Endothelial cell of umbilical vein (primary cell): ENCODE data around the gene SMARCC1. TPM values are rescaled to one million over a fixed set of nuclear protein-coding genes. Genes with fewer than 3 reads are reported as not detected.

ENCODE experiments used
- BruUV-seq: library from RNA; stranded (reverse); fragments of 400-500 nt; replicated peaks from 2 replicates; lab custom pipeline; 2021; lab: Mats Ljungman, UMichigan
- CTCF ChIA-PET: fragments of 300-600, 350-600 bp; sonication (Branson Sonifier 250); formaldehyde crosslinking; loops from one replicate; lab custom pipeline; 2021; ENCODE audit warnings: antibody characterized with exemption, inconsistent platforms; lab: Charles Lee
- POLR2A ChIA-PET: fragments of 300-600, 350-600 bp; sonication (Branson Sonifier 250); formaldehyde crosslinking; loops from one replicate; lab custom pipeline; 2021; ENCODE audit warnings: antibody characterized with exemption, inconsistent platforms; lab: Charles Lee
- DNase-seq: peaks from one replicate; pipeline ENCODE4 v3.0.0-alpha.2; 2011; ENCODE audit warnings: low read depth, low spot score
- FAIRE-seq: peaks from 2 replicates; lab custom pipeline; 2011; peaks lifted over from hg19 to GRCh38; lab: Jason Lieb, UNC
- H2AFZ ChIP-seq: 2 replicates; pipeline ENCODE4 v1.6.0; 2012; ENCODE audit warnings: low read depth, low read length, control low read depth, inconsistent platforms
- H3K27ac ChIP-seq: 2 replicates; pipeline ENCODE4 v1.5.1; 2011; ENCODE audit warnings: low read depth, mild to moderate bottlenecking, control low read depth, low read length, moderate library complexity; ENCODE audit not compliant: insufficient read depth
- H3K27me3 ChIP-seq, 2 experiments: 2 replicates each; pipeline versions ENCODE4 v1.6.0 to v1.6.1; 2011; ENCODE audit warnings: low read length in 2 of 2, mixed read lengths in 1 of 2; ENCODE audit not compliant: control insufficient read depth in 2 of 2, insufficient read depth in 2 of 2
- H3K36me3 ChIP-seq, 2 experiments: 2 replicates in 1 of 2; 3 replicates in 1 of 2; pipeline ENCODE4 v1.5.1; 2011; ENCODE audit warnings: low read length in 2 of 2, mild to moderate bottlenecking in 1 of 2, moderate library complexity in 1 of 2; ENCODE audit not compliant: control insufficient read depth in 2 of 2, insufficient read depth in 2 of 2; ENCODE audit errors: extremely low read depth in 1 of 2
- H3K4me1 ChIP-seq: 3 replicates; pipeline ENCODE4 v1.5.1; 2011; ENCODE audit warnings: mild to moderate bottlenecking, low read length; ENCODE audit not compliant: control insufficient read depth, insufficient read depth; ENCODE audit errors: extremely low read depth
- H3K4me2 ChIP-seq: 2 replicates; pipeline ENCODE4 v1.6.1; 2011; ENCODE audit warnings: low read length, control low read depth, mixed read lengths; ENCODE audit not compliant: insufficient read depth
- H3K4me3 ChIP-seq, 3 experiments: fragments of 200-600 bp in 1 of 3; sonication (generic), shearing (Covaris generic) in 1 of 3; replicated peaks in 1 of 3; 2 replicates each; pipeline ENCODE4 v1.5.1; 2011 to 2016; ENCODE audit warnings: control low read depth in 3 of 3, low read length in 3 of 3, mild to moderate bottlenecking in 2 of 3, inconsistent platforms in 1 of 3, low read depth in 1 of 3, moderate library complexity in 1 of 3; ENCODE audit not compliant: insufficient read depth in 1 of 3
- H3K79me2 ChIP-seq: 2 replicates; pipeline ENCODE4 v1.6.0; 2012; ENCODE audit warnings: low read length, inconsistent platforms; ENCODE audit not compliant: control insufficient read depth, insufficient read depth
- H3K9ac ChIP-seq: replicated peaks from 2 replicates; pipeline ENCODE3; 2011; ENCODE audit warnings: low read length, control low read depth; ENCODE audit not compliant: insufficient read depth; ENCODE audit errors: extremely low read depth
- H3K9me1 ChIP-seq: replicated peaks from 3 replicates; pipeline ENCODE4 v1.6.0; 2011; ENCODE audit warnings: mild to moderate bottlenecking, low read length; ENCODE audit not compliant: control insufficient read depth, insufficient read depth; ENCODE audit errors: extremely low read depth
- H3K9me3 ChIP-seq: replicated peaks from 2 replicates; pipeline ENCODE4 v1.5.1; 2012; ENCODE audit warnings: low read length, inconsistent platforms; ENCODE audit not compliant: control insufficient read depth, insufficient read depth
- H4K20me1 ChIP-seq: replicated peaks from 2 replicates; pipeline ENCODE3; 2011; ENCODE audit warnings: mild to moderate bottlenecking, low read length; ENCODE audit not compliant: control insufficient read depth, insufficient read depth; ENCODE audit errors: extremely low read depth
- EZH2 ChIP-seq: IDR thresholded peaks from 2 replicates; pipeline ENCODE4 v1.6.1; 2012; ENCODE audit warnings: borderline replicate concordance, low read depth, mild to moderate bottlenecking, moderate library complexity, low read length, inconsistent platforms; ENCODE audit not compliant: severe bottlenecking
- FOS ChIP-seq: IDR thresholded peaks from 2 replicates; pipeline ENCODE4 v1.6.1; 2011; ENCODE audit warnings: mild to moderate bottlenecking, low read length, moderate library complexity, borderline replicate concordance; ENCODE audit not compliant: insufficient read depth
- GATA2 ChIP-seq: IDR thresholded peaks from 2 replicates; pipeline ENCODE4 v1.7.0; 2011; ENCODE audit warnings: low read depth, mild to moderate bottlenecking, moderate library complexity, mixed read lengths, low read length; ENCODE audit not compliant: insufficient read length, insufficient read depth
- JUN ChIP-seq: IDR thresholded peaks from 2 replicates; pipeline ENCODE4 v1.6.1; 2011; ENCODE audit warnings: borderline replicate concordance, low read depth; ENCODE audit not compliant: insufficient read length, insufficient read depth
- MYC ChIP-seq: IDR thresholded peaks from one replicate; pipeline ENCODE4 v1.6.1; 2011; ENCODE audit warnings: mild to moderate bottlenecking, low read depth, low read length
- POLR2A ChIP-seq: IDR thresholded peaks from 2 replicates; pipeline ENCODE4 v1.6.1; 2012; ENCODE audit warnings: low read depth, mild to moderate bottlenecking, control low read depth, low read length
- POLR2AphosphoS5 ChIP-seq: IDR thresholded peaks from 2 replicates; pipeline ENCODE4 v1.6.1; 2012; ENCODE audit warnings: low read depth, mild to moderate bottlenecking, control low read depth, low read length, moderate library complexity; ENCODE audit not compliant: insufficient read depth
- dilution Hi-C: fragments of 300-500 bp; cut with MboI; formaldehyde crosslinking; loops from one replicate; pipeline ENCODE4 v1.15.0; 2019; ENCODE audit warnings: low sequenced_read_pairs; ENCODE audit not compliant: extremely low pct_ligation_motif_present
- intact Hi-C: fragments of 100-400 bp; cut with micrococcal nuclease; formaldehyde crosslinking; loops from one replicate; pipeline ENCODE4 v1.10.0; 2022
- polyA plus RNA-seq, 4 experiments: library from polyadenylated mRNA; depleted of rRNA in 3 of 4; stranded (reverse) in 3 of 4; unstranded in 1 of 4; fragments of >200 nt; gene quantifications; 2 replicates each; pipeline versions ENCODE4 v1.2.1 to v1.2.3, GENCODE V29; 2011 to 2012; ENCODE audit warnings: missing spikeins in 1 of 4
- total RNA-seq: library from RNA; stranded (reverse); gene quantifications from 2 replicates; pipeline ENCODE4 v1.2.3, GENCODE V29; 2021
- TF ChIP-seq, protein P1 (sequence below): IDR thresholded peaks from 2 replicates; pipeline ENCODE4 v1.6.1; 2011; ENCODE audit not compliant: insufficient read depth, insufficient read length
- TF ChIP-seq, protein P2 (sequence below), 2 donors: IDR thresholded peaks; 1 replicate in 1 of 2; 2 replicates in 1 of 2; pipeline ENCODE4 v1.5.1; 2011; ENCODE audit warnings: low read length in 2 of 2, mild to moderate bottlenecking in 2 of 2, moderate library complexity in 2 of 2, control low read depth in 1 of 2, inconsistent platforms in 1 of 2, low read depth in 1 of 2; ENCODE audit not compliant: insufficient read depth in 1 of 2; ENCODE audit errors: extremely low read depth in 1 of 2

The SMARCC1 gene
- total and polyA plus RNA-seq, 2 donors (not counting 3 experiments of a cell fraction or from before 2014, with no cell fraction given), result 23.0 to 138 TPM

DNA sequence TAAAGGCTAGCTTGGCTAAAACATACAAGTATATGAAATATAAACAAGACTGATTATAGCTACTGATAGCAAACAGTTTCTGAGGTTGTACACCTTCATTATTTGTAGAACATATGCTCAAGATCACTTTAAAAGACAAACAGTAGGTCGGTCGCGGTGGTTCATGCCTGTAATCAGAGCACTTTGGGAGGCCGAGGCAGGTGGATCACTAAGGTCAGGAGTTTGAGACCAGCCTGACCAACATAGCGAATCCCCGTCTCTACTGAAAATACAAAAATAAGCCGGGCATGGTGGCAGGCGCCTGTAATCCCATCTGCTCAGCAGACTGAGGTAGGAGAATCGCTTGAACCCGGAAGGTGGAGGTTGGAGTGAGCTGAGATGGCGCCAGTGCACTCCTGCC, 80.3 kb downstream of the SMARCC1 start:
- dilution Hi-C loops, result no loop called here
- ChIA-PET CTCF (no interaction called here), POLR2A (no interaction called here)
- DNase-seq, result no peak
- H3K4me1 ChIP-seq, result no peaks in the 10 kb centered on the region
- no peak for FAIRE-seq
- no peaks in the 10 kb centered on the region for H4K20me1 ChIP-seq
- H2AFZ ChIP-seq, result no peak overlapping the region
- H3K9me3 ChIP-seq, result no peaks in the 10 kb centered on the region
- no peak for TF ChIP-seq POLR2AphosphoS5
- no peak for TF ChIP-seq POLR2A
- no peaks in the 10 kb centered on the region for H3K9me1 ChIP-seq
- no peak overlapping the region for H3K4me2 ChIP-seq
- no peak overlapping the region for H3K4me3 ChIP-seq
- no peak overlapping the region for H3K9ac ChIP-seq
- no peaks in the 10 kb centered on the region for H3K79me2 ChIP-seq
- peaks cover 12% of the 10 kb centered on the region in 2 experiments for H3K36me3 ChIP-seq
- H3K27me3 ChIP-seq, result no peaks in the 10 kb centered on the region
- intact Hi-C loops, result loop anchor here (5.0 kb wide), 1 partner anchor 81 kb away; the partner anchor contains the start of gene SMARCC1
- no peak overlapping the region for H3K27ac ChIP-seq
- BruUV-seq, result no TSS peak

DNA sequence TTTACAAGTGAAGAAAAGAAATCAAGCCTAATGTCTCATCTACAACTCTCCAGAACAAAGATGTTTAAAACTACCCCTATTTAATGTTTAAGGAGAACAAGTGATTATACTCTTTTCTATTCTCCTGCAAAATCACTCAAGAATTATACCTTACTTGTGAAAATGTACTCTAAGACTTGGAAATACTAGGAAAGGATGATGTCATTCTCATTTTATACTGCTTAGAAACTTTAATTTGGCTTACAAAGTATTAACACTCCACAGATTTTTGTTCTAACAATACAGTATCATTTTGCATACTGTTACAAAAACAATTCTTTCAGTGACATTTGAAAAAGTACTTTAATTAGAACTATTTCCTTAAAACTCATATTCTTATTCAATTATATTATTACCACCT, 89.5 kb downstream of the SMARCC1 start:
- FAIRE-seq (no peak), DNase-seq (no peak)
- Histone ChIP-seq H3K4me1 (no peaks in the 10 kb centered on the region), H2AFZ (no peak overlapping the region), H3K79me2 (no peaks in the 10 kb centered on the region), H3K9me1 (no peaks in the 10 kb centered on the region), H3K9ac (no peak overlapping the region), H3K9me3 (no peaks in the 10 kb centered on the region), H3K4me3 (no peak overlapping the region), H3K4me2 (no peak overlapping the region), H3K27ac (no peak overlapping the region), H3K27me3 (no peaks in the 10 kb centered on the region), H3K36me3 (peaks cover 2 to 14% of the 10 kb centered on the region in 2 experiments), H4K20me1 (no peaks in the 10 kb centered on the region)
- CTCF ChIA-PET, result no interaction called here
- no TSS peak for BruUV-seq
- intact Hi-C loops (no loop called here), dilution Hi-C loops (no loop called here)
- TF ChIP-seq MYC (no peak), POLR2A (no peak), FOS (no peak), POLR2AphosphoS5 (no peak), GATA2 (no peak), EZH2 (no peak), JUN (no peak)
- TF ChIP-seq, protein P1, sequence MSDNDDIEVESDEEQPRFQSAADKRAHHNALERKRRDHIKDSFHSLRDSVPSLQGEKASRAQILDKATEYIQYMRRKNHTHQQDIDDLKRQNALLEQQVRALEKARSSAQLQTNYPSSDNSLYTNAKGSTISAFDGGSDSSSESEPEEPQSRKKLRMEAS, result no peak
- TF ChIP-seq, protein P2, sequence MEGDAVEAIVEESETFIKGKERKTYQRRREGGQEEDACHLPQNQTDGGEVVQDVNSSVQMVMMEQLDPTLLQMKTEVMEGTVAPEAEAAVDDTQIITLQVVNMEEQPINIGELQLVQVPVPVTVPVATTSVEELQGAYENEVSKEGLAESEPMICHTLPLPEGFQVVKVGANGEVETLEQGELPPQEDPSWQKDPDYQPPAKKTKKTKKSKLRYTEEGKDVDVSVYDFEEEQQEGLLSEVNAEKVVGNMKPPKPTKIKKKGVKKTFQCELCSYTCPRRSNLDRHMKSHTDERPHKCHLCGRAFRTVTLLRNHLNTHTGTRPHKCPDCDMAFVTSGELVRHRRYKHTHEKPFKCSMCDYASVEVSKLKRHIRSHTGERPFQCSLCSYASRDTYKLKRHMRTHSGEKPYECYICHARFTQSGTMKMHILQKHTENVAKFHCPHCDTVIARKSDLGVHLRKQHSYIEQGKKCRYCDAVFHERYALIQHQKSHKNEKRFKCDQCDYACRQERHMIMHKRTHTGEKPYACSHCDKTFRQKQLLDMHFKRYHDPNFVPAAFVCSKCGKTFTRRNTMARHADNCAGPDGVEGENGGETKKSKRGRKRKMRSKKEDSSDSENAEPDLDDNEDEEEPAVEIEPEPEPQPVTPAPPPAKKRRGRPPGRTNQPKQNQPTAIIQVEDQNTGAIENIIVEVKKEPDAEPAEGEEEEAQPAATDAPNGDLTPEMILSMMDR (IDR thresholded peaks at IDR 0.05; ENCODE audit: extremely low read depth in 1 of 2, insufficient read depth in 1 of 2, low read depth in 1 of 2, low read length in 2 of 2), result no peak
- POLR2A ChIA-PET, result no interaction called here
